Measurements from ENCODE around the gene TMEM161A.

The TMEM161A gene

DNA sequence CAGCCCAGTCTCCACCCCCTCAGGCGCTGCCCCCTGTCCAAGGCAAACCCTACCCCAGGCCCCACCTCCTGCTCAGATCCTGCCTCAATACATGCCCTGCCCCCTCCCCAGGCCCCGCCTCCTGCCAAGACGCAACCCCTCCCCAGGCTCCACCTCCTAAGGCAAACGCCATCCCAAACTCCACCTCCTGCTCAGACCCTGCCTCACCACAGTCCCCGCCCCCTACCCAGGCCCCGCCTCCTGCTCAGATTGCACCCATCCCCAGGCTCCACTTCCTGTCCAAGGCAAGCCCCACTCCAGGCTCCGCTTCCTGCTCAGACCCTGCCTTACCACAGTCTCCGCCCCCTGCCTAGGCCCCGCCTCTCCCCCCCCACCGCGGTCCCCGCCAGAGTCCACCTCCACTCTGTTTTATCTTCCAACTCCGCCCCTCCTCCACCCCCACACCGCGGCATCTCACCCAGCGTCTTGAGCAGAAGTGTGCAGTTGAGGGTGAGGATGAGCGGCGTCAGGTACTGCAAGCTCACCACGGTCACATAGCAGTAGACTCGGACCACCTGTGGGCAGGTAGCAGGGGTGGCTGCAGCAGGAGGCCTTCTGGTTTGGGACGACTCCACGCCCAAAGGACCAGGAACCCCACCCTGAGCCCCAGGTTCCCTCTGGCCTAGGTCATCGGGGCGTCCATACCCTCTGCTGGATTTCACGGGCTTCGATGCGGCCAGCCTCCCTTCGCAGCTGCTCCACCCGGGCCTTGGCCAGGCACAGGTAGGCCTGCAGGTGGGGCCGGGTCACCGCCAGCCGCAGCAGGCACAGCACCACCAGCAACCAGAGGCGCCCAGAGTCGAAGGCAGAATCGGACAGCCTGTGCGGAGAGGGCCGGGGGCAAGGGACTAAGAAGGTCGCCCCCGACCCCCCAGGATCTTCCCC, 17.7 kb downstream of the TMEM161A start:
- DNase-seq (ENCODE audit: low read depth), result peak; percentile 97
- TF ChIP-seq, protein P1, sequence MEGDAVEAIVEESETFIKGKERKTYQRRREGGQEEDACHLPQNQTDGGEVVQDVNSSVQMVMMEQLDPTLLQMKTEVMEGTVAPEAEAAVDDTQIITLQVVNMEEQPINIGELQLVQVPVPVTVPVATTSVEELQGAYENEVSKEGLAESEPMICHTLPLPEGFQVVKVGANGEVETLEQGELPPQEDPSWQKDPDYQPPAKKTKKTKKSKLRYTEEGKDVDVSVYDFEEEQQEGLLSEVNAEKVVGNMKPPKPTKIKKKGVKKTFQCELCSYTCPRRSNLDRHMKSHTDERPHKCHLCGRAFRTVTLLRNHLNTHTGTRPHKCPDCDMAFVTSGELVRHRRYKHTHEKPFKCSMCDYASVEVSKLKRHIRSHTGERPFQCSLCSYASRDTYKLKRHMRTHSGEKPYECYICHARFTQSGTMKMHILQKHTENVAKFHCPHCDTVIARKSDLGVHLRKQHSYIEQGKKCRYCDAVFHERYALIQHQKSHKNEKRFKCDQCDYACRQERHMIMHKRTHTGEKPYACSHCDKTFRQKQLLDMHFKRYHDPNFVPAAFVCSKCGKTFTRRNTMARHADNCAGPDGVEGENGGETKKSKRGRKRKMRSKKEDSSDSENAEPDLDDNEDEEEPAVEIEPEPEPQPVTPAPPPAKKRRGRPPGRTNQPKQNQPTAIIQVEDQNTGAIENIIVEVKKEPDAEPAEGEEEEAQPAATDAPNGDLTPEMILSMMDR (conservative IDR thresholded peaks at IDR 0.05; ENCODE audit: low read depth, low read length), result no peak
- H3K4me3 ChIP-seq (ENCODE audit: low read depth, low read length), result peak overlapping the region; percentile 46

DNA sequence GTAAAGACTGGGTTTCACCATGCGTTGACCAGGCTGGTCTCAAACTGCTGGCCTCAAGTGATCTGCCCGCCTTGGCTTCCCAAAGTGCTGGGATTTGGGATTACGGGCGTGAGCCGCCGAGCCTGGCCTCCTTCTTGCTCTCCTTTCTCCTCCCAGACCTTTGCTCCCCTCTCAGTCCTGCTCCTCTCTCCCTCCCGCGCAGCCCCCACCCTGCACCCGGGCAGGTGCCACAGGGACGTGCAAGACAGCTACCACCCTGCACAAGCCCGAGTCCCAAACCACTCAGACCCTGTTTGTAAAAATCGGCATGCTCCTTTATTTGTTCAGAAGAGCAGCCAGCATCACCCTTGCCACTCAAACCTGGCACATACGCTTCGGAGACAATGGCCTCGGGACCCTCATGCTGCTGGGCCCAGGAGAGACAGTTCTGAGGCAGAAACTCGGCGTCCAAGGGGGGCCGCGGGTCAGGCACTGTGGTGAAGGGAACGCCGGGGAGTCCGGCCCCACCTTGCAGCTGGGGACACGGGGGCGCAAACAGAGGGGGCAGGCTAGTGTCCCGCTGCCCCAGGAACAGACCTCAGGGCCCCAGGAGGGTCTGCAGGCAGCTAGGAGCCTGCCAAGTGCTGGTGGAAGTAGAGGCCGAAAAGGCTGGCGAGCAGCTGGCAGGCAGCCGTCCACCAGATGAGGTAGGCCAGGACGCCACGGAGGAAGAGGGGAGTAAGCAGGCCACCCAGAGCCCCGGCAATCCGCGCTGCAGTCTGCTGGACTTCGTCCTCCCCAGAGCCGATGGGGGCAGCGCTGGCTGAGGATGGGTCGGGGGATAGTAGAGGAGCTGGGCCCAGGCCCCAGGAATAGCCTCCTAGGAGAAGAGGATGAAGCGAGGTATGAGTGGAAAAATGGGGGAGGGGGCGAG, 18.7 kb downstream of the TMEM161A start:
- no peak for DNase-seq (ENCODE audit: low read depth)
- H3K4me3 ChIP-seq (ENCODE audit: low read depth, low read length), result no peak overlapping the region
- TF ChIP-seq, protein P1 (conservative IDR thresholded peaks at IDR 0.05; ENCODE audit: low read depth, low read length), result no peak

DNA sequence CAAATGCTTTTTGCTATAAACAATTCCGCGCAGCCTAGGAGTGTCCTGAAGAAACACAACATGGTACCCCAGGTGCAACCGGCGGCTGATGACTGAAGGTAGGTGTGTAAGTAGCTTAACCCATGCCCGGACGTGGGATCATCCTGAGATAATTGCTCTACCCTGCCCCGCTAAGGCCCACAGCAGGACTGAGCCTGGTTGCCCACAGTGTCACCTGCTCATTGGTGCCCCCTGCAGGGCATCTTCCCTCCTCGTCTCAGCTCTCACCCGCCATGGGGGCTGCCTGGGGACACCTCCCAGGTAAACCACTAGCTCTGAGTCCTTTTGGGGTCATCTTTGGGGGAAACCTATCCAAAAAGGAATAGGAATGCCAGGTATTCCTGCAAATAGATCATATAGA, 22.3 kb downstream of the TMEM161A start:
- peak; percentile 19 for DNase-seq (ENCODE audit: low read depth)
- TF ChIP-seq, protein P1 (conservative IDR thresholded peaks at IDR 0.05; ENCODE audit: low read depth, low read length), result peak; percentile 69
- H3K4me3 ChIP-seq (ENCODE audit: low read depth, low read length), result no peak overlapping the region

DNA sequence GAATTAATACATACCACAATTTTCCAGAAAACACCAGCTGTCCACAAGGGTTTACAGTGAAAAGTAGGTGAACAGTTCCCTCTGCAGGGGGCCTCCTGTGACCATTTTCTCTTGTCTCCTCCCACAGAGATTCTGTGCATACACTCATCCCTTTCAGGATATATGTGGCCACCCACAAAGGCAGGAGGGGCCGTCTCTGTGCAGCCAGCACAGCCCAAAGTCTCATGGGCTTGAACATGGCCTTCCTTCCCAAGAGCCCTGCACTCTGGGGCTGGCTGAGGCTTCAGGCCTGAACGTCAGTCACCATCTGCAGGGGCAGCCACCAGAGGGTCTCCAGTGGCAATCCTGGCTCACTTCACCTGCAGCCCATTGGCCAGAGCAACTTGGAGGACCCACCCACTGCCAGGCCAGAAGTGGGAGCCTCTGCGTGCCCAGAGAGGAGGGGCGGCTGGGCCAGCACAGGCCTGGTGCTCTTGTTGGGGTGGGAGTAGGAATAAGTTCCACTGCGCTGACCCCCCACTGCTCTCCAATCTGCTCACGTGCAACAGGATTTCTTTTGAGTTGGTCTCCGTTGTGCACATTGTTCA, 25.1 kb downstream of the TMEM161A start:
- TF ChIP-seq, protein P1 (conservative IDR thresholded peaks at IDR 0.05; ENCODE audit: low read depth, low read length), result peak; percentile 30
- no peak overlapping the region for H3K4me3 ChIP-seq (ENCODE audit: low read depth, low read length)
- DNase-seq (ENCODE audit: low read depth), result peak; percentile 79

DNA sequence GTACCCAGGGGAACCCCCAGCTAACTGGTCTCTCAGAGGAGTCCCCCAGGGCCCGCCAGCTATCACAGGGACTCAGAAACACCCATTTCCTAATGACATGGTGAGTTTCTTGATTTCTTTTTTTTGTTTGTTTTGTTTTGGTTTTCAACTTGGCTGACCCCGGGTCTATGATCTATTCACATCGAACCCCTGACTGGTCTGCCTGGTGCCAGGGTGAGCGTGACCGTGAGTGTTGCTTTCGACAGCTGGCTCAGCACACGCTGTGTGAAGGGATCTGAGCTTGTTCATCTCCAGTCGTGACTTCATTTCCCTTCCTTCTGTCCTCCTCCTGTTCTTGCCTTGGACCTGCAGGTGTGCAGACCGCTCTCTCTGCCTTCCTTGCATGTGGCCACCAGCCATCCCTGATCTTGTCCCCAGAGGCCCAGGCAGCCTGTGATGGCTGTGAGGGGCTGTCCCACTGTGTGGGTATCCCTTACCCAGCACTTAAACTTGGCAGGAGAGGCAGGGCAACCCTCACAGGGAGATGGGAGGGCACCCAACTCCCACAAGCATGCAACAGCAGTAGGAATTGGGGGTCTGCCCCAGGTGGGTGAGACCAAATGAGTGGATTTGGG, 26.2 kb downstream of the TMEM161A start:
- DNase-seq (ENCODE audit: low read depth), result no peak
- TF ChIP-seq, protein P1 (conservative IDR thresholded peaks at IDR 0.05; ENCODE audit: low read depth, low read length), result no peak
- H3K4me3 ChIP-seq (ENCODE audit: low read depth, low read length), result no peak overlapping the region

DNA sequence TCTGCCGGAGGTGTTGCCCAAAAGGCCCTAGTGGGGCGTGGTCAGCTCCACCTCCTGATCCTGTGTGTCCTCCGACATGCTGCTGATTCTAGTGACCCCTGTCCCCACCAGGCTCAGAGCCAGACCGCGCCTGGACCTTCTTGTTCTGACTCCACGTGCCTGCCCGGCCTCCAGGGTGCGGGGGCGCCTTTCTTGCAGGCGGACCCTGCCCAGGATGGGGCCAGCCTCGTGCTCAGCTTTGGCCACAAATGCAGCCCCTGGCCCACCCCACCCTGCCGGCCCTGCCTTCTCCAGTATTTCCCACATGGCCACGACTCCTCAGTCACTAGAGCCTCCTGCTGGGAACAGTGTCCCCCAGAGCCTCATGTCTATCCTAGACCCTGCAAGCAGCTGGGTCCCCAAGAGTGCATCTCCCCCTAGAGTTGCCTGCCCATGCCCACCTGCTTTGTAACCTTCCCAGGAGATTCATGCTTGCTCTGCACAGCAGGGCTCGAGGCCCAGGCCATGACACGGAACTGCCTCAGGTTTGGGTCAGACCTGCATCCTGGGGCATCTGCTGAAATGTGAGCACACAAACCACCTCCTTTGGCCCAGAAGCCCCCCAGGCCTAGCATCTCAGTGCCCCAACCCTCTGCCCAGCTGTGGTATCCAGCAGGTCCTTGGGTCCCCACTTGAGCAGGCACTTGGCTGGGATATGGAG, 27.0 kb downstream of the TMEM161A start:
- no peak for DNase-seq (ENCODE audit: low read depth)
- TF ChIP-seq, protein P1 (conservative IDR thresholded peaks at IDR 0.05; ENCODE audit: low read depth, low read length), result no peak
- H3K4me3 ChIP-seq (ENCODE audit: low read depth, low read length), result no peak overlapping the region
